Heart right ventricle (tissue), 16 donors: ENCODE results near the gene ZMIZ1. TPM values are rescaled to one million over a fixed set of nuclear protein-coding genes. Genes with fewer than 3 reads are reported as not detected.

Experiments used
- ATAC-seq, 8 donors: fragments of 200-7000 bp; cut with Tn5 transposase; one replicate each; pipeline ENCODE4 v1.9.1; 2020; ENCODE audit warnings: mild to moderate bottlenecking in 8 of 8, moderate library complexity in 8 of 8, moderate number of reproducible peaks in 1 of 8
- DNase-seq, 2 donors: peaks; one replicate each; pipeline ENCODE4 v3.0.0-alpha.2; 2020
- H3K27ac ChIP-seq, 10 donors: fragments of 200-600 bp; sonication (generic) in 2 of 10; one replicate each; pipeline versions ENCODE4 v1.5.0 to v1.8.0; 2020 to 2022; ENCODE audit warnings: mild to moderate bottlenecking in 3 of 10
- H3K27me3 ChIP-seq, 7 donors: fragments of 200-600 bp; one replicate each; pipeline ENCODE4 v1.8.0; 2021 to 2022; ENCODE audit warnings: mild to moderate bottlenecking in 2 of 7
- H3K36me3 ChIP-seq, 9 donors: fragments of 200-600 bp; sonication (generic) in 1 of 9; one replicate each; pipeline versions ENCODE4 v1.5.0 to v1.8.0; 2020 to 2022; ENCODE audit warnings: mild to moderate bottlenecking in 2 of 9
- H3K4me1 ChIP-seq, 9 donors: fragments of 200-600 bp; sonication (generic) in 1 of 9; one replicate each; pipeline versions ENCODE4 v1.5.0 to v1.8.0; 2020 to 2022; ENCODE audit warnings: mild to moderate bottlenecking in 4 of 9
- H3K4me3 ChIP-seq, 10 donors: fragments of 200-600 bp; sonication (generic) in 2 of 10; one replicate each; pipeline versions ENCODE4 v1.5.0 to v1.8.0; 2020 to 2022; ENCODE audit warnings: mild to moderate bottlenecking in 7 of 10, moderate library complexity in 2 of 10
- H3K9me3 ChIP-seq, 11 donors: fragments of 200-600 bp in 10 of 11; sonication (generic) in 2 of 11; one replicate each; pipeline versions ENCODE4 v1.5.0 to v1.8.0; 2013 to 2022; ENCODE audit warnings: mild to moderate bottlenecking in 2 of 11, control low read depth in 1 of 11, moderate library complexity in 1 of 11
- WGBS, 2 donors: extraction: QIAGEN DNeasy Blood & Tissue Kit; methylation state at CpG; one replicate each; pipeline ENCODE4 v1.1.7; 2013; ENCODE audit warnings: inconsistent platforms in 1 of 2; 5-methylcytosine and 5-hydroxymethylcytosine counted together
- intact Hi-C, 10 donors: fragments of 100-400 bp; cut with DNase I; formaldehyde crosslinking; loops; one replicate each; pipeline versions ENCODE4 v1.11.1 to v1.14.2; 2022
- polyA plus RNA-seq, 2 donors: library from polyadenylated mRNA; stranded (reverse); fragments of 200-250 nt; gene quantifications; one replicate each; pipeline ENCODE4 v1.2.3, GENCODE V29; 2013
- total RNA-seq, 10 donors: library from RNA; stranded (reverse); fragmentation: NEBNext Ultra II Directional in 3 of 10; extraction: Animal tissue kit (Norgen Biotek cat#: 25700) in 3 of 10; gene quantifications; one replicate each; pipeline versions ENCODE4 v1.2.1 to v1.2.4, GENCODE V29; 2021 to 2023
- TF ChIP-seq, protein P1 (sequence below), 9 donors: fragments of 200-600 bp; sonication (generic) in 2 of 9; IDR thresholded peaks; one replicate each; pipeline versions ENCODE4 v1.5.0 to v1.8.0; 2021 to 2022; ENCODE audit warnings: antibody characterized with exemption in 9 of 9, mild to moderate bottlenecking in 5 of 9, moderate library complexity in 1 of 9
- donor health status: Arrhythmogenic right ventricular cardiomyopathy.
- donor health status: ischemic (EF 13 %, LVEDD 7.1; RV severe dilation, severe dysfunction).
- donor health status: healthy with polysubstance abuse.
- donor health status: DM: no; HTN: yes; CAD: no.
- donor health status: DM: no; HTN: no; CAD: no.
- donor health status: ischemic (EF 25% LVEDD 6.9; RV normal size, moderate dysfunction).
- donor health status: ischemic (EF 25% LVEDD 5.7; RV mildly dilated, moderate dysfunction).
- donor health status: healthy.
- donor health status: DM: yes; HTN: yes; CAD: no.
- donor health status: Ischemic cardiomyopathy.
- donor health status: ischemic (EF 35%, LVEDD 5.7; RV mildly dilated, moderate dysfunction).
- donor health status: nonischemic (EF 11% LVEDD 7.7; RV severe dilation, severe dysfunction).
- donor health status: DM: yes; HTN: yes; CAD: no.
- donor health status: PGD.
- donor health status: ischemic (EF 29% LVEDD 5.4; RV normal size, mild dysfunction).
- donor health status: nonischemic (EF 23%, LVEDD 6.1; RV moderate dilation, normal function).

Gene ZMIZ1
- total and polyA plus RNA-seq, 12 donors = 24.2 to 61.5 (median 49.8) TPM

DNA sequence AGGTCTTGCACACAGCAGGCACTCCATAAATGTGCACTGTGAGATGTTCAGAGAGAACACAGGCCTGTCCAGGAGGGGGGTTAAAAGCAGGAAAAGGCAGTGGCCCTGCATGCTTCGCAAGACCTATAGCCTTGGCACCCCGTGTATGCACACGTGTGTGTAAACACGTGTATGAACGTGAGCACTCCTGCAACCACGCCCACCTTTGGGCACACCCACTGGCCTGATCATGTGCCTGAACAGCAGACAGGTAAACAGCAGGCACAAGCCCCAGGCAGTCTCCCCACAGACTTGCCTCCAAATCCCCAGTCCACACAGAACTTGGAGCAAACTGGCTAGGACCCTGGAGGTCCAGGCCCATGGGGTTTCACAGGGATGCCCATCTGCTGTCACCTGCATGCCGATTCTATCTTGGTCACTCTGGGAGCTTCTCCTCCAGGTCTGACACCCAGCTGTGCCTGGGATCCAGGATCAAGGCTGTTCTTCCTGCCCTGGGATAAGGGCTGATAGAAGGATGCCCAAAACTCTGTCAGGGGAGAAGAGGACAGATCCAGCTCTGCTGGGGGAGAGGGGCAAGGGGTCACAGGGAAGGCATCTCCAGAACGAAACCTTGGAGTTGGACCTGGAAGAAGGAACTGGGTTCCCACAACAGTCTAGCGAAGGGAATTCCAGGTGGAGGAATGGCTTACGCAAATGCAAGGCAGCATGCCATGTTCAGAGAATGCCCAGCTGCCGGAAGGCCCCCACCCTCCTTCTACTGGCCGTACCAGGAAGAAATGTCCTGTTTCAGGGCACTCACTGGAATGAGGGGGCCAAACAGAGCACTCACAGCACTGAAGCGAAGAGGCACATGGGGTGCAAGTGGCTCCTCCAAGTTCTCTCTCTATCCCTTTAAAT is 14.3 kb upstream of the ZMIZ1 start:
- TF ChIP-seq, protein P1, sequence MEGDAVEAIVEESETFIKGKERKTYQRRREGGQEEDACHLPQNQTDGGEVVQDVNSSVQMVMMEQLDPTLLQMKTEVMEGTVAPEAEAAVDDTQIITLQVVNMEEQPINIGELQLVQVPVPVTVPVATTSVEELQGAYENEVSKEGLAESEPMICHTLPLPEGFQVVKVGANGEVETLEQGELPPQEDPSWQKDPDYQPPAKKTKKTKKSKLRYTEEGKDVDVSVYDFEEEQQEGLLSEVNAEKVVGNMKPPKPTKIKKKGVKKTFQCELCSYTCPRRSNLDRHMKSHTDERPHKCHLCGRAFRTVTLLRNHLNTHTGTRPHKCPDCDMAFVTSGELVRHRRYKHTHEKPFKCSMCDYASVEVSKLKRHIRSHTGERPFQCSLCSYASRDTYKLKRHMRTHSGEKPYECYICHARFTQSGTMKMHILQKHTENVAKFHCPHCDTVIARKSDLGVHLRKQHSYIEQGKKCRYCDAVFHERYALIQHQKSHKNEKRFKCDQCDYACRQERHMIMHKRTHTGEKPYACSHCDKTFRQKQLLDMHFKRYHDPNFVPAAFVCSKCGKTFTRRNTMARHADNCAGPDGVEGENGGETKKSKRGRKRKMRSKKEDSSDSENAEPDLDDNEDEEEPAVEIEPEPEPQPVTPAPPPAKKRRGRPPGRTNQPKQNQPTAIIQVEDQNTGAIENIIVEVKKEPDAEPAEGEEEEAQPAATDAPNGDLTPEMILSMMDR (IDR thresholded peaks at IDR 0.05) = no peak
- intact Hi-C loops = loop anchor here in 1 of 10 donors (5.0 kb wide), 1 partner anchor 1007 kb away; no protein-coding TSS in a partner anchor
- ATAC-seq = no peak
- no peaks in the 10 kb centered on the region for H3K27me3 ChIP-seq
- peaks cover 0 to 15% (median 5%) of the 10 kb centered on the region in 9 donors for H3K4me1 ChIP-seq
- no peak overlapping the region for H3K27ac ChIP-seq
- H3K4me3 ChIP-seq = no peak overlapping the region
- no peak for DNase-seq
- 93 to 94% methylated on average over 13 of the region's 13 CpGs for WGBS, 2 donors
- H3K9me3 ChIP-seq = no peaks in the 10 kb centered on the region
- H3K36me3 ChIP-seq = no peaks in the 10 kb centered on the region

DNA sequence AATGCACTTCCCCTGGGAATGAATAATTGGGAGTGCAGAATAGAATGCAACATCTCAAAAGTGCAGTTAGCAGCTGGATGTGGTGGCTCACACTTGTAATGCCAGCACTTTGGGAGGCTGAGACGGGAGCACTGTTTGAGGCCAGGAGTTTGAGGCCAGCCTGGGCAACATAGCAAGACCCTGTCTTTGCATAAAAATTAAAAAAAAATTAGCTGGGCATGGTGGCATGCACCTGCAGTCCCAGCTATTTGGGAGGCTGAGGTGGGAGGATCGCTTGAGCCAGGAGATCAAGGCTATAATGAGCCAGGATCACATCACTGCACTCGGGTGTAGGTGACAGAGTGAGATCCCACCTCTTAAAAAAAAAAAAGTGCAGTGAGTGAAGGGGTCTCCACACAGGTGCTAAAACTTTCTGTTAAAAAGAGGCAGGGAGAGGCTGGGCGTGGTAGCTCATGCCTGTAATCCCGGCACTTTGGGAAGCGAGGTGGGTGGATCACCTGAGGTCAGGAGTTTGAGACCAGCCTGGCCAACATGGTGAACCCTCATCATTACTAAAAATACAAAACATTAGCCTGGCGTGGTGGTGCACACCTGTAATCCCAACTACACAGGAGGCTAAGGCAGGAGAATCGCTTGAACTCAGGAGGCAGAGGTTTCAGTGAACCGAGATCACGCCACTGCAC is 13.5 kb upstream of the ZMIZ1 start:
- WGBS, 2 donors = 91 to 96% methylated on average over 10 of the region's 10 CpGs
- TF ChIP-seq, protein P1 (IDR thresholded peaks at IDR 0.05) = no peak
- Histone ChIP-seq H3K27ac (no peak overlapping the region), H3K9me3 (no peaks in the 10 kb centered on the region), H3K4me1 (peaks cover 0 to 21% (median 7%) of the 10 kb centered on the region in 9 donors), H3K4me3 (no peak overlapping the region), H3K27me3 (no peaks in the 10 kb centered on the region), H3K36me3 (no peaks in the 10 kb centered on the region)
- intact Hi-C loops = no loop called here
- DNase-seq = no peak
- ATAC-seq = no peak

DNA sequence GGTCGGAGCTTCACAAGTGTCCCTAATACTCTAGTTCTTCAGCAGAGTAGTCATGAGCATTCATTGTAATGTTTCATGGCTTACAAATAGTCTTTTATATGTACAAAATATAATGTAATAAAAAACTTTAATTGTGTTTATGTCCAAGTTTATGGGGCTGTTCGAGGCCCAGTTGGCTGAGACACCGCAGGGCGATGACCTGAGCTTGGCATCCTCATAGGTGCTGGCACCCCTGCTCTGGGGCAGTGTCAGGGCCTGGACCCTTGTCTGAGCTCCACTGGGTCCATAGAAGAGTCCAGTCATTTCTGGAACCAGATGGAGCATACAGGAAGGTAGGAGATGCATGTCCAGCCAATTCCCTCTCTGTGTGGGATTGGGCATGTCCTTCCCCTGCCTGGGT is 12.9 kb upstream of the ZMIZ1 start:
- TF ChIP-seq, protein P1 (IDR thresholded peaks at IDR 0.05) = no peak
- intact Hi-C loops = no loop called here

DNA sequence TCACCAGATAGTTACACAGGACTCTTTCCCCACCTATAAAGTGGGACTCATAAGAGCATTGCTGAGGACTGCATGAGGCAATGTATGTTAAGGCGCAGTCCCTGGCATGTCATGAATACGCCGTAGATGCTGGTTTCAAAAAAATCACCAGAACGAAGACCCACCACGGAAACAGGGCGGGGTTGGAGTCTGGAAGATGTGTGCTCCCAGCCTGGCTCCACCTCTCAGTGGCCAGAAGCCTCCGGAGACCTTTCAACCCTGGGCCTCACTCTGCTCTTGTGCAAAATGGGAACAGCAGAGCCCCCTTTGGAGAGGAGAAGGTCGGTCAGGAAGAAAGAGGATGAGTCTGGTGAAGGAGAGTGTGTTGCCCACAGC is 12.4 kb upstream of the ZMIZ1 start:
- H3K27ac ChIP-seq = no peak overlapping the region
- H3K27me3 ChIP-seq = no peaks in the 10 kb centered on the region
- WGBS, 2 donors = 91 to 92% methylated on average over 8 of the region's 8 CpGs
- no peaks in the 10 kb centered on the region for H3K36me3 ChIP-seq
- no peak for ATAC-seq
- peaks cover 0 to 14% (median 5%) of the 10 kb centered on the region in 9 donors for H3K4me1 ChIP-seq
- H3K9me3 ChIP-seq = no peaks in the 10 kb centered on the region
- no peak for DNase-seq
- intact Hi-C loops = no loop called here
- no peak overlapping the region for H3K4me3 ChIP-seq
- TF ChIP-seq, protein P1 (IDR thresholded peaks at IDR 0.05) = no peak

More for the DNA sequence above, 12.9 kb upstream of the ZMIZ1 start:
- H3K4me3 ChIP-seq = no peak overlapping the region
- DNase-seq (no peak), ATAC-seq (no peak)
- H3K4me1 ChIP-seq = peaks cover 0 to 16% (median 5%) of the 10 kb centered on the region in 9 donors
- no peaks in the 10 kb centered on the region for H3K27me3 ChIP-seq
- no peak overlapping the region for H3K27ac ChIP-seq
- WGBS, 2 donors = 90 to 91% methylated on average over 4 of the region's 4 CpGs
- no peaks in the 10 kb centered on the region for H3K9me3 ChIP-seq
- H3K36me3 ChIP-seq = no peaks in the 10 kb centered on the region
